ENCODE results near the gene MGAT4B.
A peak's percentile ranks its signal among the peaks of the same experiment; 100 is the strongest.

MGAT4B gene

DNA sequence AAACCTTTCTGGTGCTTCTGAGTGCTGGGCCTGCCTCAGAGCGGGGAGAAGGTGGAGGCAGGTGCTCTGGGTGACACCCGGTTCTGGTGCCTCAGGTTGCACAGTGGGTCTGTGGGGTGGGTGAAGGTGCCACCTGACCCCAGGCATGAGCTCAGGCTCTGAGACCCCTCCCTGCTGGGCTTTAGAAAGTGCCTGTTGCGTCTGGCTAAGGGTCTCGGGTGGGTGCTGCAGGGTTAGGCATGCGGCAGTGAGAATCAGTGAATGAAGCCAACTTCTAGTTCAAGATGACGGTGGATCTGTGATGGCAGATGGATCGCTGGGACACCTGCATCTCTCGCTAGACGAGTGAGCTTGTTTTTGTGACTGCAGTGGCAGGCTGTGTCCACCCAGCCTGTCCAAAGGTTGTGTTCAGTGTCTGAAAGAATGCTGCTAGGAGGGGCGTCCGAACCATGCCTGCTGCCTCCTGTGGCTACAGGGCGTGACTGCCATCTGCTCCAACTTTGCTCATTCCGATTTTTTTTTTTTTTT lies 19.1 kb upstream of the MGAT4B start:
- no peak for DNase-seq

DNA sequence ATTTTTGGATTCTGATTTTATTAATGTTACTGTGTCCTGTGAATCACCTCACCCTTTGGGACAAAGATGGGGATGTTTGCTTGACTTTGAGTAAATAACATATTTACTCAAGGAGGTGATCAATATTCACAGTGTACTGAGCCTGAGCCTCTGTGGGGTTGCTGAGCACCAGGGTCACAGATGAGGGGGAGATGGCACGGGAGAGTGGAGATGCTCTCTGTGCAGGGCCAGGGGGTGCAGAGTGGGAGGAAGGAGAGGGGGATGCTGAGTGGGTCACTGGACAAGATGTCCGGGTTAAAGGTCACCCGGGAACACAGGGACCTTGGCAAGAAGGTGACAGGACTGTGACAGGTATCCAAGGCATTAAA lies 18.1 kb upstream of the MGAT4B start:
- no peak for DNase-seq

DNA sequence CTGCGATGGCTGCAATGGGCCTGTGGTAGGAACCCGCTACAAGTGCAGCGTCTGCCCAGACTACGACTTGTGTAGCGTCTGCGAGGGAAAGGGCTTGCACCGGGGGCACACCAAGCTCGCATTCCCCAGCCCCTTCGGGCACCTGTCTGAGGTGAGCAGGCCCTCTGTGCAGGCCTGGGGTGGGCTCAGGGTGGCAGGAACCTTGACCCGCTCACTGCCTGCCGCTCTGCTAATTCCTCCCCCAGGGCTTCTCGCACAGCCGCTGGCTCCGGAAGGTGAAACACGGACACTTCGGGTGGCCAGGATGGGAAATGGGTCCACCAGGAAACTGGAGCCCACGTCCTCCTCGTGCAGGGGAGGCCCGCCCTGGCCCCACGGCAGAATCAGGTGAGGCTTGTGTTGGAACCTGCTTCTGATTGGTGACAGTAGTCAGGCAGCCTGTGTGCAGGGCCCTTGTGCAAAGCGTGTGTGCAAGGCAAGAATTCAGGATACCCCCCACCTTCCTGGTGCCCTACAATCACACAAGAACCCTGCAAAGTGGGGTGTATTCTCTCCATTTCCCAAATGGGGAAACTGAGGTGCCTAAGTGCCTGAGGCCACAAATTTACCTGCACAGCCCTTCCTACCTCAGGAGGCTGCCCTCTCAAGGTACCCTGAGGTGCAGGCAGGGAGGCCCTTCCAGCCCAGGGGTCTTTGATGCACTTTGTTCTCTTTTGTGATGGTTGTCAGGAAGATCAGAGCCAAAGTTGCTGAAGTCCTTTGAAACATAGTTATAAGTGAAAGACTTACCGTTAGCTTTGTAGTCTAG lies 17.5 kb upstream of the MGAT4B start:
- no peak for DNase-seq

GRCh38 chr5:179822444-179822990 lies 15.9 kb upstream of the MGAT4B start:
- no peak for DNase-seq

DNA sequence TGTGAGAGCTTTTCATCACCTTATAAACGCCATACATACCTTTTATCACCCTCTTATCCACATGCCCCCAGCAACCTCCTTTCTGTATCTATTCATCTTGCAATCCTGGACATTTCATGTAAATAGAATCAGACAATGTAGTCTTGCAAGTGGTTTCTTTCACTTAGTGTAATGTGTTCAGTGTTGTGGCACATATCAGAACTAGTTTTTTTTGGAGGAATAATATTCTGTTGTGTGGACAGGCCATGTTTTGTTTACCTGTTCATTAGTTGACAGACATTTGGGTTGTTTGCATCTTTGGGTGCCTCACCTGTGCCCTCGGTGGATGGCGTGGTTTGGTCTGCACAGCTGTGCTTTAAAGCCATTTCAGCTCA lies 15.4 kb upstream of the MGAT4B start:
- DNase-seq = no peak

DNA sequence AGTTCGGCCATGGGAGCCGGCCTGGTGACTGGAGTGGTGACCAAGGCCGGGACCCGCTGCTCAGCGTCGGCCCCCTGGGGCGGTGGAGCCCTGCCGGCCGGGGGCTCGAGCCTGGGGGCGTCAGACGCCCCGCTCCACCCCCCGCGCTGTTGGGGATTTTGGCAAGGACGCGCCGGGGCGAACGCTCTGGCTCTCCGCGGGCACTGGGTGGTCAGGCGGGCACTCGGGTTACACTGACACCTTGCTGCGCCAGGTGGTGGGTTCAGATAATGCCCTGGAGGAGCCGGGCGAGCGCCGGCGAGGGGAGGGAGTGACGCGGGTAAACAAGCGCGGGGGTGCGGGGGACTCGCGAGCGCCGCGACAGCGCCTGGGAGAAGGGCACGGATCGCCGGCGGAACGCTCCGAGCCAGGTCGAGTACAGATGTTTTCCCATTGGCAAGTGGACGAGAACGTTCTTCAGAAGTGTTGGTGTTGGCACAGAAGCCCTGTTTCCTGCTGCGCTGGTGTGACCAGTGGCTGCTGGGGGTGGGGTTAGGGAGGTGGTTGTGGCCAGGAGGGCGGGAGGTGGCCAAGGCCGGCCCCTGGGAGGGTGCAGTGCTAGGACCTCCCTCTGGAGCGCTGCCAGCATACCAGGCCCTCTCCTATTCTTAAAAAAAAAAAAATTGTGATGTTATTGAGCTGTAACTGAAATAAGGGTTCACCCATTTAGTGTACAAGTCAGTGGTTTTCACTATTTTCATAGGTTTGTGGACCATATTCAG lies 14.8 kb upstream of the MGAT4B start:
- peak; percentile 86 for DNase-seq

GRCh38 chr5:179820483-179821297 lies 14.0 kb upstream of the MGAT4B start, which contains the start of gene SQSTM1:
SQSTM1 (plus strand) TSS chr5:179820905; CDS start chr5:179820937, 32 bp downstream.
- peak; percentile 57 for DNase-seq

DNA sequence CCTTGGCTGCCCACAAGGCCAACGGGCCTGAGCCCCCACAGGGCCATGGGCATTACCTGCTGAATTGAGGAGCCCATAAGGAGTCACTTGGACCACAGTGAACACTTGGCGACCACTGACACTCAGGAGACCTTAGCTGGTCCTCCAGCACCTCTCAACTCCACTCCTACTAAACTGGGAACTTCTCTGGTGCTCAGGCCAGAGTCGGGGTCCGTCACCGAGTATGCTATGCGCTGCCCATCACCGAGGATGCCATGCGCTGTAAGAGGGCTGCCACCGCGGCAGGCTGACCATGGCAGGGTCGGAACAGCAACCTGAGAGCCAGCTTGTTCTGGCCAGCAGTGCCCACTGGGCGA lies 13.4 kb upstream of the MGAT4B start:
- DNase-seq = no peak

DNA sequence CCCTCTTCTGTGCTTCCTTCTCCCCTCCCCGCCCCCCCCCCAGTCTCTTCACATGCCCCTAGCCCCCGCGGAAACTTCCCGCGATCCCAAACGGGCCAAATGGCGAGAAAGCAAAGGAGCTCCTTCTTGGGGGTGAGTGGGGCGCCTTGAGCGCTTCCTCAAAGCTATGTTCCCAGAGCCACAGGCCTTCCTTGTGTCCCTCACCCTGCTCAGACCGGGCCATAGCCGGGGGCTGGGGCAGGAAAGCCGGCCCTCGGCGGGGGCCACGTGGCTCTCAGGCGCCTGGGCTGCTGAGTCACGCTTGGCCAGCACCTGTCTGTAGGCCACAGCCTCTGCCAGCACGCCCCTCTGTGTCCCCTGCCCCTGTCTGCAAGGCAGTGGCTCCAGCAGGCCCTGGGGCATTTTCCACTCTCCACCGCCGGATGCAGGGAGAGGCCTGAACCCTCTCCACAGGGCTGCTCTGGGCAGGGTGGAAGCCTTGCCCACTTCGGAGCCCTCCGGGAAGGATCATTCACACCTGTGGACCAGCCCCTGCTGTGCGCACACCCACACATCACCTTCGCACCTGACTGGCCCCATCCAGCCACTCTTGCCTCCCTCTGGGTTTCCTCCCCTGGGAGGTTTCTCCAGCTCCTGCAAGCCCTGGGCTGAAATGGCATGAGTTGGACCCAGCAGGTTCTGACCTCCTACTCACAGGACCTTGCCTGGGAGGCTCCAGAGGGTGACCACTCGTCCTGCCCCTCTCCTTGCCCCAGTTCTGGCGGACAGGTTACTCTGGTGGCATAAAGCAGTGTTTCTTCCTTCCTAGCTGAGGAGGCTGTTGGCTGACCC lies 12.8 kb upstream of the MGAT4B start:
- DNase-seq = no peak

GRCh38 chr5:179818746-179819295 lies 12.2 kb upstream of the MGAT4B start:
- peak; percentile 83 for DNase-seq

DNA sequence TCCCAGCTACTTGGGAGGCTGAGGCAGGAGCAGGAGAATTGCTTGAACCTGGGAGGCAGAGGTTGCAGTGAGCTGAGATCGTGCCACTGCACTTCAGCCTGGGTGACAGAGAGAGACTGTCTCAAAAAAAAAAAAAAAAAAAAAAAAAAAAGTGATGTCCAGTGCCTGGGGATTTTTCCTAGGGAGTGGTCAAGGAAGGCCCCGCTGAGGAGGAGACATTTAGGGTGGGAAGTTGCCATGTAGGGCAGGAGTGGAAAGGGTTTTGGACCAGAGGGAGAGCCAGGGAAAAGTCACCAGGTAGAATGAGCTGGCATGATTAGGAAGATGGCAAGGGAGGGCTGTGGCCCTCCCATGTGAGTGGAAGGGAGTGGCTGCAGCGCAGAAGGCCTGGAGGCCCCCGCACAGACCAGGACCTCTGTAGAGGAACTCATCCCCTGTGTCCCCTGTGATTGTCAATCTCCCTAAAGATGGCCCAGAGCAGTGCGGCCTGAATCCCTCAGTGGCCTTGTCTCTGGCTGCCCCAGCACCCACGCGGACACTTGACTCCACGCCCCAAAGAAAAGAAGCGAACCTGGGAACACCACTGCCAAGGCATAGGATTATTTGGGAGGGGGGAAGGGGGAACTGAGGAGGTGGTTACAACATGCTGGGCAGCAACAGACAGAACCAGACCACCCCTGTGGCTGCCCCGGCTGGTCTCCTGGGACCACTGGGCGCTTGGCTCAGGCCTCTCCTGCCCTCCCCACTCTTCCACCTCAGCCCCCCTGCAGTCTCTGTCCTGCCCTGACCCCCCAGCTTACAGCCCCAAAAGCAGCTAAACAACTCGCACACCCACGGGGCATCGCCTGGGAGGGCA lies 11.5 kb upstream of the MGAT4B start:
- no peak for DNase-seq

DNA sequence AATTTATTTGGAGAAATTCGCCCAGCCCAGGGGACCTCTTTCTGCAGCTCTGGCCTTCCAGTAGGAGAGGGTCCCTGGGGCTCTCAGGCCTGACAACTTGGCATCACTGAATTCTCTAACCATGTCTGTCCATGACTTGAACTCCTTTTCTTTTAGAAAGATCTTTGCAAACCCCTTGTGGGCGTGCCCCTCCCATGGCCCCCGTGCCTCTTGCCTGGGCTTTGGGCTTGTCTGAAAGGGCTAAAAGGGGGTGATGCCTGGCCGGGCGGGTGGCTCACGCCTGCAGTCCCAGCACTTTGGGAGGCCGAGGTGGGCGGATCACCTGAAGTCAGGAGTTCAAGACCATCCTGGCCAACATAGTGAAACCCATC lies 10.8 kb upstream of the MGAT4B start:
- no peak for DNase-seq

- no peak for DNase-seq
Observed at GRCh38 chr5:179816796-179817469, 10.3 kb upstream of the MGAT4B start.

DNA sequence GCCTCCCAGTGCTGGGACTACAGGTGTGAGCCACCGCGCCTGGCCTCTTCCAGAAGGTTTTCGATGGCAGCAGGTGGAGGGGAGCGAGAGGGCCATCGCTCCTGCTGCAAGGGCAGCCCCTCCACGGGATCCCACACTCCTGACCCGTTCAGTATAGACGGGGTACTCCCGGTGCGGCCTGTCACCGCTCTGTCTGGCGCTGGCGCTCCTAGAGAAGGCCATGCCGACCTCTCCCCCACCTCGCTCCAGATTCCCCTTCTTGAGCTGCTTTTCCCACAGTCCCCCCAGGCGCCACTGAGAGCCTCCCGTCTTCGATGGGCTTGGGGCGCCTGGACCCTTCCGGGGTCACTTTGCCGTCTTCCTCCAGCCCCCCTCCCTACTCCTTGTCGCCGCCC lies 9.7 kb upstream of the MGAT4B start:
- DNase-seq = no peak

- DNase-seq = no peak
Observed at GRCh38 chr5:179815491-179816249, 9.0 kb upstream of the MGAT4B start.

- DNase-seq = no peak
Observed at GRCh38 chr5:179814090-179814489, 7.4 kb upstream of the MGAT4B start.

- DNase-seq = no peak
Observed at GRCh38 chr5:179812997-179813607, 6.4 kb upstream of the MGAT4B start.

DNA sequence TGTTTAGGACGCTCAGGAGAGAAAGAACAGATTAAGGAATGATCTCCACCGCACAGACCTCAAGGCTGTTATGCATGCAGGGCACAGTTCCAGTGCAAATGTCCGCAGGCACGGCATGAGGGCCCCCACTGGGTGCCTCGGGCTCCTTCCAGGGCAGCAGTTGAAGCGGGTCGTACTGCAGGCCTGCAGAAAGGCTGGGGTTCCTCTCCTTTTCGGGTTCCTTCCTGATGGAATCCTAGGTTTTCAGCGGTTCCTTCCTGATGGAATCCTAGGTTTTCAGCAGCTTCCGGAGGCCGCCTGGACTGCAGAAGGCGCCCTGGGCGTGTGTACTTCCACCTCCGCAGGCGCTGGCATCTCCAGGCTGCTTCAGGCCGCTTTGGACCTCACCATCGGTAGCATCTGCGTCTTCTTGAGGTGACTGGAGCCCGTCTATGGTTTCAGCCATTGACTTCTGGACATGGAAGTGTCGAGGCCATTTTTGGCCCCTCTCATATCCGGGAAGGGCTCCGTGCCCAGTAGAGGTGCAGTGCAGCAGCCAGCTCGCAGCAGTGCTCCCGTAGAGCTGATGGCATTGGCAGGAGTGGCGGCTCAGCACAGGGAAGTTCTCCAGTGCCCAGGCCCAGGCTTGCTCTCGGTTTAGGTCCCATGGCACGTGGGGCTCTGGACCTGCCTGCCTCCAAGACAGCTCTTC lies 5.6 kb upstream of the MGAT4B start:
- no peak for DNase-seq
